HG02588 (cell line): ENCODE data around the gene PRUNE1.
A peak's percentile ranks its signal among the peaks of the same experiment; 100 is the strongest.

Source experiments
- ATAC-seq: cut with Tn5 transposase; IDR thresholded peaks from one replicate; pipeline ENCODE4 v1.9.1; 2021; ENCODE audit warnings: mild to moderate bottlenecking, moderate library complexity; ENCODE audit not compliant: unreplicated experiment

The PRUNE1 gene

DNA sequence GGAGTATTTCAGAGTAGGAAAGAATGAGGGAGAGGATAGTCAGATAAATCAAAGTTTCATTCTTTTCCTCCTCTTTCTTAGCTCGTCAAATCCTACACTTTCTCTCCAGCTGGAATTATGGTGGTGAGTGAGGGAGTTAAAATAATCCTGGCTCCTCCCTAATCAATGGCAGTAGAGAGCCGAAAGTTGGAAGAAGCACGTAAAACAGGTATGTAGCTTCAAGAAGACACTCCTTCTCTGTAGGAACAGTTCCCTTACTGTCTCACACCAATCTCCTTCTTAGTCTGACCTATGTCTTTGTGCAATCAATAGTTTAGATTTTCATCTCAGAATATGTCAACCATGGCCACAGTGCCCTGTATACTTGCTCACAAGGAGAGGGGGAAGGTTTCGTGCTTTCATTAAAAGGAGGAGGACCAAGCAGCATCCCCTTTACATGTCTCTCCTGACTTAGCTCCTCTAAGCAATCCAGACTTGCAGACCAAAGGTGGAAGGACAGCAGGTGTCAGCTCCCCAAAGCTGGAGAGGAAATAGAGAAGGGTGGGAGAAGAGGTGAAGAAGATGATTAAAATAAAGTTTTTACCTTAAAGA, 2.4 kb upstream of the PRUNE1 start:
- ATAC-seq, result no peak

DNA sequence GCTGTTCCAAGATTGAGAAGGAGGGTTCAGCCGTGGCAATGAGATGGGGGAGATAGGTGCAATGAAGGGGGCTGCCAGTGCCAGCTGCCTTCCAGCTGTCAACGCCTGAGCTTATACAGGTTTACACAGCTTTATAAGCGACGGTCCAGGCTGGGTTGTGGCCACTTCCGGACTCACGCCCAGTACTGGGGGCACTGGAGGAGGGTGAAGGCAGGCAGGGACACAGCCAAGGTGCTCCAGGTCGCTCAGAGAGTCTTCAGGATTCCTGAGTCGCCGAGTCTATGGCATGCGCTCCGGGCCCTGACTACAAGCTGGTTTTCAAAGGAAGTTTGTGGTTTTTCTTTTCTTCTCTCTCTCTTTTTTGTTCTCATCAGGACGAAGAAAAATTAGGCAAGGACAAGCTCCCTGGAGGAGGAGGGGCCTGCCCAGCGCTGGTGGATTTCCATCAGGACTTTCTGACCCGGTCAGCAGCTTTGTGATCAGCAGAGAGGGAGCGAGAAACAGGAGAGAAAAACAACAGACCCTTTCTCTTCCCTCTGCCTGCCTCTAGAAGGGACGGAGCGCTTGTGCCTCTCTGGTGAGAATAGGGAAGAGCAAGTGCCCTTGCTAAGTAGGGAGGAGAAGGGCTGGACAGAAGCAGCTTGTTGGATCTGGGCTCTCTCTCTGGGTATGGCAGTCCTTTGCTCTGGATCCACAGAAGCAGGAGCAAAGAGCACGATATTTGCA, 1.8 kb upstream of the PRUNE1 start, which contains the start of gene MINDY1:
TSS of gene MINDY1 (minus strand) at position 576 of the 726 bp plus-strand sequence. CDS start 4,285 bp downstream, outside the sequence.
- ATAC-seq, result no peak

DNA sequence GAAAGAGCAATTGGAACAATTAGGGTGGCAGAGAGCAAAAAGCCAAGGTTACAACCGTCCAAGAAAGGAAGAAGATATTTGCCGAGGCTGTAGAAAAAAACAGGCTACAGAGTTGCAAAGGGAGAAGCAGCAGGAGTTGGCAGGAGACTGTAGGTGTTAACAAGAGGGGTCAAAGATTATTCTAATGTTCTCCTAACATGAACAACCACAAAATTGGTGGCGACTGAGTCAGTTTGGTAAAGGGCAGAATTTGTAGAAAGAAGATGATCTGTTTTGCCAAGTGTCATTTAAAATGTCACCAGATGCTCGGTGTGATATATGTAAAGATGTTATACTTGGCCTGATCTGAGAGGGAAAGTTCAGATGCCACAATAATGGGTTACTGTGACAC, 401 bp upstream of the PRUNE1 start:
- no peak for ATAC-seq

DNA sequence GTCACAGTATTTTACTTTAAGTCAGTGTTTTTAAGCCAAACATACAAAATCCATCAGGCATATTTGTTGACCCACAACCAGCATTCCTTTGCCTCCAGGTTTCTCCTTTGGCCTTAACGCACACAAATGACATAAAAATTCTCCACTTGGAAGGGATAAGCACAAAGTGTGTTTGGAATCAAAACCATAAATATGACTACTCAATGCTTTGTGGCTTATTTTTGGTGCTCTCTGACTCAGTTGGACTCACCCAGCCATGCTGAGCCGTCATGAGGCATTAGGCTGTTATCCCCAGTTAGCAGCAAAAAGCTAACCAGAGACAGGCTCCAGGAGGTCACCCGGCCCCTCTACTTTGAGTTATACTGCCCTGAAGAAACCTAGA, 948 bp downstream of the PRUNE1 start:
- ATAC-seq, result no peak

DNA sequence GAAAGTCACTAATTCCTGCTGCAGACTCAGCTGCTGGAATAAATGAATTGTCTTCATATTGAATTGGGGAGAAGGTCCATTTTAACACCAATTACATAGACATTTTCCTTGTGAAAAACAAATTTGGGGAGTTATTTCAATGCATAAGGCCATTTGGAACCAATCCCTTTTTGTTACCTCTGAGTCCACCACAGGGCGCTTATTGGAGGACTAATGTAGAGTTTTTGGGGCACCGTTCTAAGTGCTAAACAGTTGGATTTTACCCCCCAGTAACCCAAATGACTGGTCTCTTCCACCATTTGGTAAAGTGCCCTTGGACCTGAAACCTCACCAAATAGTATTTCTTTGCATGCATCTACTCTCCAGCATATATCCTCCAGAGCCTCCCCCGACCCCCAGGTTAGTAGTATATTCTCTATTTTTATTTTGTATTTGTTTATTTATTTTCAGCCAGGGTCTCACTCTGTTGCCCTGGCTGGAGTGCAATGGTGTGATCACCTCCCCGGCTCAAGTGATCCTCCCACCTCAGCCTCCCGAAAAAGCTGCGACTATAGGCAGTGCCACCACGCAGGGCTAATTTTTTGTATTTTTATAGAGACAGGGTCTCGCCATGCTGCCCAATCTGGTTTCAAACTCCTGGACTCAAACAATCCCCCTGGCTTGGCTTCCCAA, 1.6 kb downstream of the PRUNE1 start:
- no peak for ATAC-seq

DNA sequence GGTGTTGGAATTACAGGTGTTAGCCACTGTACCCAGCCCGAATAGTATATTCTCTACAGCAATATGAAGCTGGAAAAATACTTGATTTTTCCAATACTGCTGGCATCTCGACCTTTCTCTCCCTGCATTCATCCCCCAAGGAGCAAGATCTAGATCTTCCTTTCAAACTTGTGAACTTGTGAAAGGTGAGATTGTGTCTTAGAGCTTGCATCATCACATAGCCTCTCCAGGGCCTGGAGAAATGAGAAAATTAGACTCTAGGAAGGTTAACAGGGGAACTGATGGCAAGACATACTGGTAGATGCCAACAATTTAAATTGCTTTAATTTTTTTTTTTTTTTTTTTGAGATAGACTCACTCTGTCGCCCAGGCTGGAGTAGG, 2.1 kb downstream of the PRUNE1 start:
- no peak for ATAC-seq

DNA sequence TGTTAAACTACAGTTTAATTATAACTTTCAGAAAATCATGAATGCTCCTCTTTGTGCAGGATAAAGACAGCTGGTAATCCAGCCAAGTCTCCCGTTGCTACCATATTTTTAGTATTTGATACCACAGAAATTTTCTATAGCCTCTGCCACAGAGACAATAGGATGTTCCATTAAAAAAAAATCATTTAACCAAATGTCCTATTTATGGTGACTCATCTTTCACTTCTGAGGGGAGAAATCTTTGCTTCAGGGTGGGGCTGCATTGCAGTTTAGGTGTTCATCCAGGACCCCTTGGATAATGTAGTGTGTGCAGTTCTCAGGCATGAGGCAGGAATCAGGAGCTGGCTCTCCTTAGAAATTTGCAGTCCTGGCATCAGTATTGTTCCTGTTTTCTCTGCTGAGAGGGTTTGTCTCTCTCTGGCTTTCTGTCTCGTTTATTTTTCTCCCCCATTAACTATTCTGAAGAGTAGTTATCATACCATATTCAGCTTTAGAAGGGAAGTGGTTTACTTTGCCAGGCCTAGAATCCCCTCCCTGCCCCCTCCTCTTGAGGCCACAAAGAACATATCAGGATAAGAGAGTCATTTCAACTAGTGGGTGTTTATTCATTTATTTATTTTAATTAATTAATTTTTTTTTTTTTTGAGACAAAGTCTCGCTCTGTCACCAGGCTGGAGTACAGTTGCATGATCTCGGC, 3.1 kb downstream of the PRUNE1 start:
- ATAC-seq, result no peak

DNA sequence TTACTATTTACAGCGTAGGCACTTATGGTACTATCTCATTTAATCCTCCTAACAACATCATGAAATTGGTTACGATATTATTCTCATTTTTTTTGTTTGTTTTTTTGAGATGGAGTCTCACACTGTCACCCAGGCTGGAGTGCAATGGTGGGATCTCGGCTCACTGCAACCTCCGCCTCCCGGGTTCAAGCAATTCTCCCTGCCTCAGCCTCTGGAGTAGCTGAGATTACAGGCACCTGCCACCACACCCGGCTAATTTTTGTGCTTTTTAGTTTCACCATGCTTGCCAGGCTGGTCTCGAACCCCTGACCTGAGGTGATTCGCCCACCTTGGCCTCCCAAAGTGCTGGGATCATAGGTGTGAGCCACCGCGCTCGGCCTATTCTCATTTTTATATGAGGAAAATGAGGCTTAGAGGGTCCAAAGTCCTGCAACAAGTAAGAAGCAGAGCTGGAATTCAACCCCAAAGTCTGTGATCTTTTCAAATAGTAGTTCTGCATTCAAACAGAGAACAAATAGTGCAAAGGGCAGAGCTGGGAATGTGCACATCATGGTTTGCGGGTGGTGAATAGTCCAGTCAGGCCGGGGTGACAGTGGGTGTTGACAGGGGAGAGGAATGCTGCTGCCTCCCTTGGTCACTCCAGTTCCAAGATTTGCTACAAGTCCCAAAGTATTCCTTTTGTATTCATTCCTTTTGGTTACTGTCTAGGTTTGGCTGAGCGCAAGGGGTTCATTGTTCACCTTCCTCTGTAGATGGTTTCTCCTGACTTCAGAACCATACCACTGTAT, 4.6 kb downstream of the PRUNE1 start:
- ATAC-seq, result no peak

DNA sequence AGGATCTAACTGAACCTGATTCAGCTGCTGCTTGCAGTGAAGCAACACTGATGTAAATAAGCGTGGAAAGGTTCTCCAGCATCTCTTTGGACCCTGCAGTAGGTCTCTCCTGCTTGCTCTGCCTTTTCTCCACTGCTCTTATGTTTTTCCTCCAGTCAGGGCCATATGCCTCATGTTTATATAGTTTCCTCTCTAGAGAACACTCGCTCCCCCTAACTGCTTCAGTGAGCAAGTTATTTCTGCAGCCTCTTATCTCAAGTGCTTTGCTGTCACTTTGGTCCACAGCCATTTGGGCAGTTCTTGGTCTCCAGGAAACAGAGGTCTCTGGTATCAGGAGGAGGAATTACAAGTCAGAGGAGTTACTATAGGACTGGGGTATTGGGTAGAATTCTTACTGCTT, 5.3 kb downstream of the PRUNE1 start:
- no peak for ATAC-seq

DNA sequence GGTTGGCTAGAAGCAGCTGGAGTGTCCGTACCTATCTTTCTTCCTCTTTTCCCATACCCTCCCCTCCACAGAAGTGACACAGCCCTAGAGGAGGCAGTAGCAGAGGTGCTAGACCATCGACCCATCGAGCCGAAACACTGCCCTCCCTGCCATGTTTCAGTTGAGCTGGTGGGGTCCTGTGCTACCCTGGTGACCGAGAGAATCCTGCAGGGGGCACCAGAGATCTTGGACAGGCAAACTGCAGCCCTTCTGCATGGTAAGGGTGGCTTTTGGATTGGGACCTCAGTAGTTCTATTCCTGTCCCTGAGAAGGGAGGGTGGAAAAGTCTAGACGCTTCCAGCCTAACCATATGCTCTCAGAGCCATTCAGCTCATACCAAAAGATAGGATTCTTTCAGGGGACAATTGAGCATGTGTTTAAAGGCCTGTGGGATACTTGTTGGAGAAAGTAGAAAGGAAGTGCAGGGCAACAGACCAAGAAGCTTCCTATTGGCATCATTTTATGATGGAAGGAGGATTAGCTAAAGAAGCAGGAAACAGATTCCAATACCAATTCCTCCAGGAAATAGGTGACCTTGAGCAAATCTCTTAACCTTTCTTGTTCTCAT, 16.4 kb downstream of the PRUNE1 start:
- ATAC-seq, result no peak

DNA sequence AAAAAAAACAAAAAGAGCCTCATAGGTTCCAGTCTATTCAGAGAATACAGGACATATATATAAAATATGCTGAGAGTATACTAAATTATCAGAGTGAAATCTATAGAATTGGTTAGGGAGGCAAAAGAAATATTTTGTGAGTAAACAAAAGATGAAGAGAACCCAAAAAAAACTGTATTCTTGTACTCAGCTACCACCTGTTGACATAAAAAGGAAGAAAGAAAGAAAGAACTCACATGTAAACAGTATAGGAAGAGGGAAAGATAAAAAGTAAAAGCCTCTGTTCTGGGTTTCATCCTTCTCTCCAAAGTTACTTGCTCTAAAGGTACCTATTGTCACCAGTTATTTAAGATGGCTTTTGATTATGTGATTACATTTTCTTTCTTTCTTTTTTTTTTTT, 18.2 kb downstream of the PRUNE1 start:
- ATAC-seq, result no peak

DNA sequence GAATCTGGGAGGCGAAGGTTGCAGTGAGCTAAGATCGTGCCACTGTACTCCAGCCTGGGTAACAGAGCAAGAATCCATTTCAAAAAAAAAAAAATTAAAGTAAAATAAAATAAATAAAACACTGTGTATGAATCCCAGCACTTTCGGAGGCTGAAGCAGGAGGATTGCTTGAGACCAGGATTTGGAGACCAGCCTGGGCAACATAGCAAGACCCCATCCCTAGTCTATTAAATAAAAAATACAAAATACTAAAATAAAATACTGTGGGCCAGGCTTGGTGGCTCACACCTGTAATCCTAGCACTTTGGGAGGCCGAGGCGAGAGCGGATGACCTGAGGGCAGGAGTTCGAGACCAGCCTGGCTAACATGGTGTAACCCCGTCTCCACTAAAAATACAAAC, 23.9 kb downstream of the PRUNE1 start:
- ATAC-seq, result no peak

DNA sequence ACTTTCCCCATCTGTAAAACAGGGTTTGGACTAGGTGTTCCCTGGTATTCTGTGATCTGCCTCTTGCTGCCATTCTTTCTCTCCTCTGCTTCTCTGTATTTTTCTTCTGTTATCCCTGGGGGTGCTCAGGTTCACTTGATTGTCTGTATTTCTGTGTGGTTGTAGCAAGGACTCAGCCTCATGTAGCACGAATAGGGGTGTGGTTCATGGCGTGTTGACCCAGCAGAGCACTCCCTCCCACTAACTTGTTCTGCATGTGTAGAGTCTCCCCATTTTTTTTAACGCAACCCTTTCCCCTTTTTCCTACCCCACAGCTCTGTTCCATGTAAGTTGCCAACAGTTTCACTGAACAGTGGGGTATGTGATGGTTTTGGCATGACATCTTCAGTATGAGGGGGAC, 26.9 kb downstream of the PRUNE1 start:
- no peak for ATAC-seq

DNA sequence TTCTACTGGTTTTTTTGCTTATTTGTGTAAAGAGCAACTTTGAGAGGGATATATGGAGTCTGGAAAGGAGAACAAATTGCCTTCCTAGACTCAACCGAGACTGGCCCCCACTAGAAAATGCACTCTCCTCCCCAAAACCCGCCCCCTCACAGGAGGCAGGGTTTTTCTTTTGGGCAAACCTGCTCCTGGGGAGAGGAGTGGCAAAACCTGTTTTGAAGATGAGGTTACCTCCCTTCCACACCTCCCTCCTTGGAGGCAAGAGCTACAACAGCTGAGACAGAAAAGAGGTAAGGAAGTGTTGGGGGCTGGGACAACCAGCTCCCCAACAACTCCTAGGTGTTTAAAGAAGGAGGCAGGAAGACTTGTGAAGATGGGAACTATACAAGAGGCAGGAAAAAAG, 28.1 kb downstream of the PRUNE1 start, which contains the start of gene BNIPL:
TSS of gene BNIPL (plus strand) at position 231 of the 400 bp plus-strand sequence. CDS start at position 371, 140 bp downstream.
- no peak for ATAC-seq

DNA sequence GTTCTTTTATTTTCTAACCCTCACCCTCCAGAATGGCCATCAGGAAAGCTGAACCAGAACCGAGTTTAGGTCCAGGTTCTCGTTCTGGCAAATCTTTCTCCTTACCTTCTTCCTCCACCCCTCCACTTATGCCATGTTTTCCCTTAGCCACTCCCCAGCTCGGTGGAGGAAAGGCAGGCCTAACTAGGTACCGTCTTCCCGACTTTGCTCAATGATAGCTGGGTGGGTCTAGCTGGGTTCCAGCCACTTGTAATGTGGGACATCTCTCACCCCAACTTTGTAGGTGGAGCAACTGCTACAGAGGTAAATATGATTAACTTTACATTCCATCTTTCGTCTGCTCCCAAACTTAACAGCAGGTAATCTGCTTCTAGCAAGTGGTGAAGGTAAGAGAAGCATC, 28.8 kb downstream of the PRUNE1 start:
- ATAC-seq, result no peak

DNA sequence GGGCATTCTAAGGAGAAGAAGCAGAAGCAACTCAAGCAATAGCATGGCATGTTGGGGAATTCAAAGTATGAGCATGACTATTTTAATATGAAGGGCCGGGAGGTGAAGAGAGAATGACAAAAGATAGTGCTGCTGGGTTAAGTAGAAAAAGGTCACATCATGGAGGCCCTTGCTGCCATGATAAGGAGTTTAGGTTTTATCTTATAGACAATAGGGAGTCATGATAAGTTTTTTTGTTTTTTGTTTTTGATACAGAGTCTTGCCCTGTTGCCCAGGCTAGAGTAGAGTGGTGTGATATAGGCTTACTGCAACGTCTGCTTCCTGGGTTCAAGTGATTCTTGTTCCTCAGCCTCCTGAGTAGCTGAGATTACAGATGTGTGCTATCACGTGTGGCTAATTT, 31.3 kb downstream of the PRUNE1 start:
- no peak for ATAC-seq

DNA sequence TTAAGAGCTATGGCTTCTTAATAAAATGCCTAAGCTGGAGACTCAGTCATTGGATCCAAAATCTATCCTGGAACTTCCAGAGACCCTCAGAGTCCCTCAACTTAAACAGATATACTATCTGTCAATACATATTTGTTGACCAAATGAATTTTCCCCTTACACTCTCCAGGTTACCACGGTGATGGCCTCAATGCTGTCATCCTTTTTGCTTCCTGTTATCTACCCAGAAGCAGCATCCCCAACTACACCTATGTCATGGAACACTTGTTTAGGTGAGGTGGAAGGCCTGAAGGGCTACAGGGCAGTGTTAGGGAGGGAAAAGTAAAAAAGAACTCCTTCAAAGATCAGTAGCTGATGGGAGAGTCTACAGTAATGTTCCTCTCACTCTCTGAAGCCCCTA, 34.9 kb downstream of the PRUNE1 start:
- ATAC-seq, result no peak

DNA sequence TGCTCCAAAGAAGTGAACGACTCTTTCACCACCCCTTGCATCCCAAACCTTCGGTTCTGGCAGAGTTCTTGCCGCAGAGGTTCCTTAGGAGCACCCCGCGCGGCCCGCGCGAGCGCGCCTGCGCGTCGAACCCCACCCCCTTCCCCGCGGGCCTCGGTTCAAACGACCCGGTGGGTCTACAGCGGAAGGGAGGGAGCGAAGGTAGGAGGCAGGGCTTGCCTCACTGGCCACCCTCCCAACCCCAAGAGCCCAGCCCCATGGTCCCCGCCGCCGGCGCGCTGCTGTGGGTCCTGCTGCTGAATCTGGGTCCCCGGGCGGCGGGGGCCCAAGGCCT, 39.3 kb downstream of the PRUNE1 start, which contains the start of gene C1orf56:
TSS of gene C1orf56 (plus strand) at position 161 of the 334 bp plus-strand sequence. CDS start at position 258, 97 bp downstream.
- ATAC-seq, result peak; percentile 57

DNA sequence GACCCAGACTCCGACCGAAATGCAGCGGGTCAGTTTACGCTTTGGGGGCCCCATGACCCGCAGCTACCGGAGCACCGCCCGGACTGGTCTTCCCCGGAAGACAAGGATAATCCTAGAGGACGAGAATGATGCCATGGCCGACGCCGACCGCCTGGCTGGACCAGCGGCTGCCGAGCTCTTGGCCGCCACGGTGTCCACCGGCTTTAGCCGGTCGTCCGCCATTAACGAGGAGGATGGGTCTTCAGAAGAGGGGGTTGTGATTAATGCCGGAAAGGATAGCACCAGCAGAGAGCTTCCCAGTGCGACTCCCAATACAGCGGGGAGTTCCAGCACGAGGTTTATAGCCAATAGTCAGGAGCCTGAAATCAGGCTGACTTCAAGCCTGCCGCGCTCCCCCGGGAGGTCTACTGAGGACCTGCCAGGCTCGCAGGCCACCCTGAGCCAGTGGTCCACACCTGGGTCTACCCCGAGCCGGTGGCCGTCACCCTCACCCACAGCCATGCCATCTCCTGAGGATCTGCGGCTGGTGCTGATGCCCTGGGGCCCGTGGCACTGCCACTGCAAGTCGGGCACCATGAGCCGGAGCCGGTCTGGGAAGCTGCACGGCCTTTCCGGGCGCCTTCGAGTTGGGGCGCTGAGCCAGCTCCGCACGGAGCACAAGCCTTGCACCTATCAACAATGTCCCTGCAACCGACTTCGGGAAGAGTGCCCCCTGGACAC, 39.8 kb downstream of the PRUNE1 start:
- ATAC-seq, result peak; percentile 50

DNA sequence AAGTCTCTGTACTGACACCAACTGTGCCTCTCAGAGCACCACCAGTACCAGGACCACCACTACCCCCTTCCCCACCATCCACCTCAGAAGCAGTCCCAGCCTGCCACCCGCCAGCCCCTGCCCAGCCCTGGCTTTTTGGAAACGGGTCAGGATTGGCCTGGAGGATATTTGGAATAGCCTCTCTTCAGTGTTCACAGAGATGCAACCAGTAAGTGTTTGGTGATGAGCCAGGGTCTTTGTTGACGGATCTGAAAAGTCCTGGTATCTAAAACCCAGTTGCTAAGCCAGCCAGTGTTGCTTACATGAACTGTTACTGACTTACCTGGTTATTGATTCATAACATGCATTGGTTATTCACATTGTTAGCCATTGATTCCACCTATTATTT, 40.4 kb downstream of the PRUNE1 start:
- no peak for ATAC-seq
